HL-60 (cell line): ENCODE results near the gene CTNNA2.

Experiments used
- DNase-seq, 2 experiments: peaks; one replicate each; pipeline ENCODE4 v3.0.0-alpha.2; 2010 to 2020; ENCODE audit warnings: low read depth in 1 of 2, low spot score in 1 of 2
- H3K27ac ChIP-seq: fragments of 250-450 bp; sonication (Bioruptor Pico); replicated peaks from 2 replicates; pipeline ENCODE4 v1.5.1; 2020; ENCODE audit warnings: mild to moderate bottlenecking, moderate library complexity
- H3K27me3 ChIP-seq: fragments of 250-450 bp; sonication (Bioruptor Pico); 2 replicates; pipeline ENCODE4 v1.5.1; 2021; ENCODE audit warnings: mild to moderate bottlenecking, moderate library complexity; ENCODE audit not compliant: insufficient read depth, poor library complexity, severe bottlenecking
- H3K4me3 ChIP-seq: replicated peaks from 2 replicates; pipeline ENCODE4 v1.5.1; 2011; ENCODE audit warnings: mild to moderate bottlenecking, control low read depth, low read length; ENCODE audit not compliant: insufficient read depth
- GABPA ChIP-seq: IDR thresholded peaks from 2 replicates; pipeline ENCODE4 v1.6.1; 2012; ENCODE audit warnings: low read depth
- POLR2AphosphoS5 ChIP-seq: IDR thresholded peaks from 2 replicates; pipeline ENCODE4 v1.6.1; 2012; ENCODE audit warnings: low read depth
- REST ChIP-seq: IDR thresholded peaks from 2 replicates; pipeline ENCODE4 v1.6.1; 2012; ENCODE audit warnings: low read depth; ENCODE audit not compliant: insufficient replicate concordance
- SPI1 ChIP-seq: IDR thresholded peaks from 2 replicates; pipeline ENCODE4 v1.6.1; 2012; ENCODE audit warnings: low read depth, mild to moderate bottlenecking, borderline replicate concordance
- TF ChIP-seq, protein P1 (sequence below): IDR thresholded peaks from one replicate; pipeline ENCODE4 v1.5.1; 2011; ENCODE audit warnings: low read length, control low read depth, inconsistent platforms; ENCODE audit not compliant: insufficient read depth

Gene CTNNA2

GRCh38 chr2:79619442-79619841 is 106.6 kb downstream of the CTNNA2 start:
- no peak overlapping the region for H3K27ac ChIP-seq

GRCh38 chr2:79619976-79620375 is 107.1 kb downstream of the CTNNA2 start:
- Histone ChIP-seq H3K4me3 (no peak overlapping the region), H3K27ac (no peak overlapping the region), H3K27me3 (no peaks in the 10 kb centered on the region)
- TF ChIP-seq, protein P1, sequence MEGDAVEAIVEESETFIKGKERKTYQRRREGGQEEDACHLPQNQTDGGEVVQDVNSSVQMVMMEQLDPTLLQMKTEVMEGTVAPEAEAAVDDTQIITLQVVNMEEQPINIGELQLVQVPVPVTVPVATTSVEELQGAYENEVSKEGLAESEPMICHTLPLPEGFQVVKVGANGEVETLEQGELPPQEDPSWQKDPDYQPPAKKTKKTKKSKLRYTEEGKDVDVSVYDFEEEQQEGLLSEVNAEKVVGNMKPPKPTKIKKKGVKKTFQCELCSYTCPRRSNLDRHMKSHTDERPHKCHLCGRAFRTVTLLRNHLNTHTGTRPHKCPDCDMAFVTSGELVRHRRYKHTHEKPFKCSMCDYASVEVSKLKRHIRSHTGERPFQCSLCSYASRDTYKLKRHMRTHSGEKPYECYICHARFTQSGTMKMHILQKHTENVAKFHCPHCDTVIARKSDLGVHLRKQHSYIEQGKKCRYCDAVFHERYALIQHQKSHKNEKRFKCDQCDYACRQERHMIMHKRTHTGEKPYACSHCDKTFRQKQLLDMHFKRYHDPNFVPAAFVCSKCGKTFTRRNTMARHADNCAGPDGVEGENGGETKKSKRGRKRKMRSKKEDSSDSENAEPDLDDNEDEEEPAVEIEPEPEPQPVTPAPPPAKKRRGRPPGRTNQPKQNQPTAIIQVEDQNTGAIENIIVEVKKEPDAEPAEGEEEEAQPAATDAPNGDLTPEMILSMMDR = no peak
- TF ChIP-seq GABPA = no peak
- TF ChIP-seq REST = no peak
- no peak for TF ChIP-seq POLR2AphosphoS5
- no peak for TF ChIP-seq SPI1
- no peak for DNase-seq

More at GRCh38 chr2:79619442-79619841, 106.6 kb downstream of the CTNNA2 start:
- no peaks in the 10 kb centered on the region for H3K27me3 ChIP-seq
- TF ChIP-seq SPI1 = no peak
- TF ChIP-seq, protein P1 = no peak
- no peak for TF ChIP-seq GABPA
- TF ChIP-seq POLR2AphosphoS5 = no peak
- TF ChIP-seq REST = no peak
- H3K4me3 ChIP-seq = no peak overlapping the region
- no peak for DNase-seq

- no peak for TF ChIP-seq GABPA
- no peak for TF ChIP-seq REST
- no peak for TF ChIP-seq SPI1
- TF ChIP-seq POLR2AphosphoS5 = no peak
- TF ChIP-seq, protein P1 = no peak
- Histone ChIP-seq H3K27me3 (no peaks in the 10 kb centered on the region), H3K27ac (no peak overlapping the region)
Observed at GRCh38 chr2:79620679-79621078, 107.8 kb downstream of the CTNNA2 start.

More at GRCh38 chr2:79620679-79621078, 107.8 kb downstream of the CTNNA2 start:
- H3K4me3 ChIP-seq = no peak overlapping the region
- DNase-seq = no peak
